Pulmonary artery endothelial cell (primary cell): ENCODE data around the gene FOXL2NB. TPM values are rescaled to one million over a fixed set of nuclear protein-coding genes. Genes with fewer than 3 reads are reported as not detected.

ENCODE experiments used
- DNase-seq: peaks from one replicate; pipeline ENCODE4 v3.0.0-alpha.2; 2011; ENCODE audit warnings: low read depth, low spot score
- total RNA-seq: library from RNA; depleted of rRNA; stranded (reverse); fragments of >200 nt; gene quantifications from 2 replicates; pipeline ENCODE4 v1.2.3, GENCODE V29; 2014

Gene FOXL2NB
- total RNA-seq, 1 donor from 2014 or later, result not detected

- DNase-seq, result no peak
These were observed 18.2 kb upstream of the FOXL2NB start for GRCh38 chr3:138928727-138929372.

- no peak for DNase-seq
These were observed 13.8 kb upstream of the FOXL2NB start for GRCh38 chr3:138933068-138933668.

DNA sequence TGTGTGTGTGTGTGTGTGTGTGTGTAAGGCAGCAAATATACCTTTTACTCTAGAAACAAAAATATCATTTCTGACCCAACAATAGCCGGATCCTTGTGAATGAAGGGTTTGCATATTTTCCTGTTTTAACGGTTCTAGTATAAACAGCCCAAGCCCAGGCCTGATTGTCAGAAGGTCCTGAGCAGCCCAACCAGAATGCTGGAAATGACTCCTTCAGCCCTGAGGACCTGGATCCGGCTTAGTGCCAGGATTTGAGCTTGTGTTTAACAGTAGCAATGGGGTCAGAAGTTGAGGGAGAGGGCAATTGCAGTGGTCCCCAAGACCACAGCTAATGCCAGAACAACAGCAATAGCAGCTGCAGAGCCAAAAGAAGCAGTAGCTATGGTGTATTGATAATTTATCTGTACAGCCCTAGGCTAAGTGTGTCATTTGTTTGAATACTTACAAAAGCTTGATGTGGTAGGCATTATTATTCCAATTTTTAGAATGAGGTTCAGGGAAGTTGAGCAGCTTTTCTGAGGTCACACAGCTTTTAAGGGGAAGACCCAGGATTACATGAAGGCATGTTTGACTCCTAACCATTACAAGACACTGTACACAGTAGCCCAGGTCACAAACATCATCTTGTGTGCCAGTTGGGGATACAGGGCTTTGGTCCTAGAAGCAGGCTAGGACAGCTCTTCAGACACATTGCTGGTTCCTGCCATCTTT is 12.9 kb upstream of the FOXL2NB start:
- peak; percentile 40 for DNase-seq

GRCh38 chr3:138935505-138935862 is 11.5 kb upstream of the FOXL2NB start:
- DNase-seq, result no peak

DNA sequence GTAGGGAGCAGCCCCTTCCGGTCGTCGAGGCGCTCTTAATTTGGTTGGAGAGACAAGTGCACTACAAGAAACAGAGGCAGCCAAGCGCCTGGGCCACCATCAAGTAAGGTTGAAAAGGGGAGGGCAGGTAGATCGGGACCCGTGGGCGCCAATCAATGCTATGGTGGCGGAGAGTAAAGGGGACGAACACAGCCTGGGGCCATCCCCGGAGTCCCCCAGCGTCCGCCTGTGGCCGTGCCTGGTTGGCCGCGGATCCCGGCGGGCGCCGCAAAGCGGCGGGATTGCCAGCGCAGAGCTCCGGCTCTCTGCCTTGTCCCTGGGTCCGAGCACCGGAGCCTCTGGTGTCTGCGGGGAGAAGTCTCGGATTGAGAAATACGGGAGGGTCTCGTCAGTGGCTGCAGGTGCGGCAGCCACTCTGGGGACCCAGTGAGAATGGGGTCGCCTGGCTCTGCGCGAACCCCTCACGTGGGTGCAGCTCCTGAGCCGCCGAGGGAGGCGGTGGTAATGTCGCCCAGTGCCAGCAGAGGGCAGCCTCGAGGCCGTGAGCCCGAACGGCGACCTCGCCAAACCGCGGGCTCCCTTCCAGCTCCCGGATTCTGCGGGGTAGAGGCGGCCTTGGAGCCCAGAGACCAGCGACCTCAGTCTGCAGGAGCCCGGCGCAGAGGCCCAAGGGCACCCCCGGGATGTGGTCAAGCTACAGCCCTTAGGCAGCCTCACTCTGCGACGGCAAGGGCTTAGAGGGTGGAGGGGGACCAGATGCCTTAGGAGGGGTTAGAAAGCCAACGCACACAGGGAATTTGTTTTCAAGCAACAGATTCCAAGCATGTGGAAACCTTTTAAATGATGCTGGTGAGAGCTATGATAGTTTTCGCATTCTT is 10.9 kb upstream of the FOXL2NB start:
- DNase-seq, result no peak

DNA sequence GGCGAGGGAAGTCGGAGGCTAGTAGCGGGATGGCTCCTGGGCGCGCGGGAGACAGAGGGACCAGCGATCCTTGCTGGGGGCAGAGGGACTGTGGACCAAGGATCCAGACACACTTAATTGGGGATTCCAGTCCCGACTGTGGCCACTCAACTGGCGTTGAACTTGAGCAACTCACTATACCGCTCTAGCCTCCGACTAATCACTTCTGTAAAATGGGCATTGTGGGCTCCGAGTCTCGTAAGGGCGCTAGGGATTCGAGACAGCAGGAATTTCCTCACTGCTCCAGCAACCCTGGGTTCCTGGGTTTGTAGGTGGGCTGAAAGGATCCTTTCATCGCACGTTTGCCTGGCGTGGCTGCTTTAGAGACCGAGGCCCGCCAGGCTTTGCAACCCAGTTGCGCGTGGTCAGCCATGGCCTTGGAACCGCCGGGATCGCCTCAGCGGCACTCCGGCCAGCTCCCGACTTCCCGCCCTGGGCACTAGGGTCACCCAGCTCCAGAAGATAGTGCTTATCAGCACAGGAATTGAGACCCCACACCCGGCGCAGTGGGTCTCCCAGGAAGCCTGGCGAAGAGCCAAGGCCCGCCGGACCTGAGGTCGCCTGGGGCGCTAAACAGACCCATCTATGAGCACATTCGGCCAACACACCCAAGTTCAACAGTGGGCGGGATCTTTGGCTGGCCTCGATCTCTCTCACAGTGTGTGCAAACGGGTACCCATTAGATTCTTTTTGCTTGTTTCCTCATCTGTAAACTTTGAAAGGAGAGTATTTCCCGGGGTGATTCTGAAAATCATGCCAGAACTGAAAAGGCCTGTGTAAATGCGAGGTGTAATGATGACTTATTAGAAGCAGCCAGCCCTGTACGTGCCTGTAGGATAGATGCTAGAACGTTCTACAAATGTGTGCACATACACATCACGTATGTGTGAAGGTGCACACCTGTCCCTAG is 10.0 kb upstream of the FOXL2NB start:
- no peak for DNase-seq

DNA sequence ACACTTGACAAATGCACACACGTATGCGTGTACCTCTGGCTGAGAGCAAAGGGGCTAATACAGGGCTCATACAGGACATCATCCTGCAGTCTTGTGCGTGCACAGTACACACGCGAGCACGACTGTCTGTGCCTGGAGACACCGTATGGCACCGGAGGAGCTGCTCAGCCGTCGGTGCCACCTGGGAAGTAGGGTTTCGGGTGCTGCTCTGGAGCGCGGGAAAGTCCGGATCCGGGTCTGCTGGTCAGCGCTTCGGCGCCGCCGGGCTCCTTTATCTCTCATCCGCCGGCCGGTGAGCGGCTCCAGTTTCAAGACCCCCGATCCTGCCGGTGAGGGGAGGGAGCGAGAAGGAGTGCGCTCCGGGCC is 9.3 kb upstream of the FOXL2NB start:
- DNase-seq, result no peak

GRCh38 chr3:138938056-138938876 is 8.8 kb upstream of the FOXL2NB start:
- DNase-seq, result no peak

GRCh38 chr3:138938877-138939560 is 8.0 kb upstream of the FOXL2NB start:
- DNase-seq, result no peak

DNA sequence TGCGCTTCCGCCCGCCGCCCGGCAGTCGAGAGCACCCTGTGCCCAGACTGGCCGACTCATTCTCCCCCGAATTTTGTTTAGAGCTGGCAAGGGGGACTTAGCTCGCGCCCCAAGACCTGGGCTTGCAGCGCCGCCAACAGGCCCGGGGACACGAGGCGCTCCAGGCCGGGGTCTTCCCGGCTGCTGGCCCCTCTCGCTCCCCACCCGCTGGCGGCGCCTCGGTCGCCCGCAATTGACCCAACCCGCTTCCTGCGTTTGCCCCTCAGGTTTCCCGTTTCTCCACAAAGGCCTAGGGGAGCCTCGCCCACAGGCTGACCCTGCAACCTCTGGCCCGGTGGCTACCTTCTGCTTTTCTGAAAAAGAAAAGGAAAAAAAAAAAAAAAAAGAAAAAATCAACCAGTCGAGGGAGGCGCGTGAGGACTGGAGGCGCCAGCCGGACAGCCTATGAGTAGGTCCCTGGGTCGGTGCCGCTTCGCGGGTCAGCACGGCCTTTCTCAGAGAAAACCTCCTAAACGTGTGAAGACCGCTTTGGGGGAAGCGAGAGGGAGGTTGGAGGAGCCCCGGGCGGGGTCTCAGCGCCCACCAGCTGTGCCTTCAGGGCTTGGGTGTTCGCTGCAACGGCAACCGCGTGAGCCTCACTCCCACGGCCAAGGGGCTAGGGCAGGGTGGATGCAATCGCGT is 7.3 kb upstream of the FOXL2NB start:
- DNase-seq, result no peak

- no peak for DNase-seq
These were observed 6.6 kb upstream of the FOXL2NB start for GRCh38 chr3:138940446-138940845.

DNA sequence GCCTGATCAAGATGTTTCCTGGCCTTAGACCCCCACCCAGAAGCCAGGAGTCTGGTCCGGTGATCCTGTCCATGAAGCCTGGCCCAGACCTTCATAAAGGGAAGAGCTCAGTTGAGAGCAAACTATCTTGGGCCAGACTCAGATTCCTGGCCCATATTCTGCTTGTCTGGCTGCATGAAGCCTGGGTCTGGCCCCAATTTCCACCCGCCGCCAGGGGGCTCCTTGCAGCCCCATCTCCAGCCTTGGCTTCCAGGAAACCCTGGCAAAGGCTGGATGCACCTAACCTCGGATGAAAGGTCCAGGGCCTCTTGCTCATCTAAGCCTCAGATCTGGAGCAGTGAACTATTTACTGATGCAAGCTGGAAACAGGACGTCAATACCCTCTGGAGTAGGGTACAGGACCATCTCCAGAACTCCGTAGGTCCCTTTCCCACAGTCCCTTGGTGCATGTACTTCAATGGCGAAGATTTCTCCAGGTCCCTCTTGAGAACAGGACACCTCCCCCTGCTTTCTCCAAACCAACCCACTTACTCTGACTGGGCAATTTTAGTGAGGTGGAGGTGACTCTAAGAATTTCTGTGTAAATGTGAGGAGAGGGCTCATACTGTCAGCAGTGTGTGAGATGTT is 5.6 kb upstream of the FOXL2NB start:
- no peak for DNase-seq

DNA sequence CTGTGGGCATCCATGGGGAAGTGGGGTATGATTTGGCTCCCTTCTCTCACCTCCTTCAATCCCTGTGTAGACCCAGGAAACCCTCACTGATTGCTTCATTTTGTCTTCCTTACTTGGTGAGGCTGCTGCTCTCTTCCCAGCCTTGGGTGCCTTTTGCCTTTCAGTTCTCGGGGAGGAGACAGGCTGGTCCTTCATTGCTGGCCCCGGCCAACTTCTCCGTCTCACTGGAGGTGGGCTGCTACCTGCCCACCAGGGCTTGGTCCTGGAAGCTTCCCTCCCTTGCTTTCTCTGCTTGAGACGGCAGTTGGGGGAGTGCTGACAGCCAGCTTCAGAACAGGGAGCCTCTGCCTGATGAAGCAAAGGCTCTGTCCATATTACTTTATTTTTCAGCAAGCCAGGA is 4.7 kb upstream of the FOXL2NB start:
- no peak for DNase-seq

DNA sequence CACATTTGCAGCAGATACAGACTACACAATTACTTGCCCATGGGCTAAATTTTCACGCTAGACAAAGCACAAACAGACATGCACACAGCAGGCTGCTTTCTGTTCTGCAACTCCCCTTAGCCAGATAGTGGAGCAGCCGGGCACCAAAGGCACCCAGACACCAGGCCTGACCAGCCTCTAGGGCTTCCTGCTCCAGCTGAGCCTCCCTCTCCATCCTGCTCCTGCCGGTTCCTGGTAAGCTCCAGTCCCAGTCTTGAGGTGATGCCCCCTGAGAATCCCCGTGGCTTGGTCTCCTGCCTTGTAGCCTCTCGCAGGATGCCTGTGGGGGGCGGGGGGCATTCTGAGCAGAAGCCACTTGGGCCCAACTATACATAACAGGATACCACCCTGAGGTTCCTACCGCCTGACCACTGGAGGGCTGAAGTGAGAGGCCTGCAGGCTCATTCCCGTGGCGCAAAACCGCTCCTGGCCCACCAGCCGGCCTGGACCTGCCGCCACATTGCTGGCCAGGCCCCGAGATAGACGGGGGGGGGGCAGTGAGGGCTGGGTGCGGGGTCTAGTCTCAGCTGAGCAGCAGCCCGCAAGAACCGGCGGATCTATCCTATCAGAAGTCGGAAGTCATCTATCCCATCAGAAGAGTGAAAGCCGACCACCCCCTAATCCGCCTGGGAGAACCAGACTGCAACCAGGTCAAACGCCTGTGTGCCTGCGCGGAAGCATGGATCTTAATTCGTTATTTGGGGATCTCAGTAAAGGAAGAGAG is 4.0 kb upstream of the FOXL2NB start:
- no peak for DNase-seq

DNA sequence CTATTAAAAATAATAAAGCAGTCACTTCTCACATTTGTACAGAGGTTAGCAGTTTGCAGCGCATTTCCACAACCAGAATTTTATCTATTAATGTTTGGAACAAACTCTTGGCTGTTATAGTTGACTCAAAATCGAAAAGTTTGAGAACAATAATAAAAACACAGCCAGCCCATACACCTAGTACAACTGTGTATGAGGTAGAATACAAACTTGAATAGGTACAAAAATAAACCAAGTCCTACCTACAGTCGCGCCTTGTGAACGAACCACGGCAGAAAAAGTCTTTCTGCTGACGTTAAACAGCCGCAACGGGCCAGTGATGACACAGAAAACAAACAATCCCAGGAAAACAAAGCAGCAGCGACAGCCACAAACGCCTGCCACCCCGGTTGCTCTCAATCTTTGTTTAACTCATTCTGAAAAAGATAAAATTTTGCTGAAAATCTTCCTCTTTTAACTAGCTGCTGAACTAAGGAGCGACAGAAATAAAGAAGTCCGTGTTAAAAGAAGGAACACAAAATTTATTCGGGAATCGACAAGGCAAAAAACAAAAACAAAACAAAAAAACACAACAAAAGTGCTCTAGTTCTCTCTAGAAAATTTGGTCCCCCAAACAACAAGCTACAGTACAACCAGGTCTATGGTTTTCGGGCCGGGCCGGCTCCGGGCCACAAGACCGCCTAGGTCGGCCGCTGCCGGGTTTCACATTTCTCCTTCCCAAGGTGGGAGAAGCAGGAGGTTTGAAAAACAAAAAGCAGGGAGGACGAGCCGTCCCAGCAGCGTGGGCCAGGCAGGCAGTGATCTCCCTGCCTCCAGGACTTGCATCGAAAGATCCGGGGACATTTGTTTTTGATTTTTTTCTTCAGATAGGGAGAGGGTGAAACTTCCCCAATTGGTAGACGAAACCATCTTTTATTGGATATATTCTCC is 3.0 kb upstream of the FOXL2NB start:
- no peak for DNase-seq

- no peak for DNase-seq
These were observed 2.4 kb upstream of the FOXL2NB start for GRCh38 chr3:138944654-138944928.
